B cell (primary cell): ENCODE measurements around the gene FSCN2. TPM values are rescaled to one million over a fixed set of nuclear protein-coding genes. Genes with fewer than 3 reads are reported as not detected.
A peak's percentile ranks its signal among the peaks of the same experiment; 100 is the strongest.

Experiments used
- ATAC-seq: fragments of 200-7000 bp; cut with Tn5 transposase; one replicate; pipeline ENCODE4 v1.10.0; 2021; ENCODE audit warnings: low read depth, mild to moderate bottlenecking, moderate number of reproducible peaks, moderate library complexity
- CTCF ChIA-PET: fragments of 350-600 bp; sonication (Branson Sonifier 250); formaldehyde crosslinking; loops from one replicate; lab custom pipeline; 2021; ENCODE audit warnings: antibody characterized with exemption, inconsistent platforms; lab: Charles Lee
- POLR2A ChIA-PET: fragments of 350-600 bp; sonication (Branson Sonifier 250); formaldehyde crosslinking; loops from one replicate; lab custom pipeline; 2021; ENCODE audit warnings: antibody characterized with exemption; lab: Charles Lee
- DNase-seq: peaks from one replicate; pipeline ENCODE4 v3.0.0; 2013
- H2AFZ ChIP-seq: 2 replicates; pipeline ENCODE4 v1.6.1; 2012; ENCODE audit warnings: mild to moderate bottlenecking, low read depth, low read length; ENCODE audit not compliant: insufficient read depth, poor library complexity, severe bottlenecking
- H3K27ac ChIP-seq, 2 donors: 1 replicate in 1 of 2; 2 replicates in 1 of 2; pipeline ENCODE4 v1.5.1; 2012 to 2013; ENCODE audit warnings: low read length in 2 of 2, mild to moderate bottlenecking in 2 of 2, moderate library complexity in 1 of 2
- H3K27me3 ChIP-seq, 4 experiments: fragments of 200-600 bp in 1 of 4; sonication (generic) in 1 of 4; replicated peaks in 1 of 4; 1 replicate in 2 of 4; 2 replicates in 2 of 4; pipeline versions ENCODE4 v1.6.1 to v1.7.0; 2013 to 2016; ENCODE audit warnings: low read length in 3 of 4, mild to moderate bottlenecking in 2 of 4, mixed read lengths in 1 of 4, moderate library complexity in 1 of 4; ENCODE audit not compliant: insufficient read depth in 4 of 4, control insufficient read depth in 3 of 4; ENCODE audit errors: control extremely low read depth in 1 of 4
- H3K36me3 ChIP-seq, 2 experiments: replicated peaks in 1 of 2; 1 replicate in 1 of 2; 2 replicates in 1 of 2; pipeline versions ENCODE4 v1.6.1 to v1.7.1; 2013; ENCODE audit warnings: low read length in 1 of 2; ENCODE audit not compliant: insufficient read depth in 2 of 2, control insufficient read depth in 1 of 2; ENCODE audit errors: control extremely low read depth in 1 of 2, extremely low read depth in 1 of 2
- H3K4me1 ChIP-seq, 2 donors: fragments of 200-600 bp in 1 of 2; sonication (generic) in 1 of 2; 1 replicate in 1 of 2; 2 replicates in 1 of 2; pipeline versions ENCODE4 v1.5.1 to v1.6.1; 2013 to 2017; ENCODE audit warnings: low read length in 2 of 2; ENCODE audit not compliant: control insufficient read depth in 2 of 2, insufficient read depth in 2 of 2
- H3K4me2 ChIP-seq: replicated peaks from 2 replicates; pipeline ENCODE3; 2012; ENCODE audit warnings: mild to moderate bottlenecking, low read depth, low read length; ENCODE audit not compliant: poor library complexity, severe bottlenecking
- H3K4me3 ChIP-seq, 5 experiments: fragments of 200-600 bp in 1 of 5; sonication (generic) in 1 of 5; 1 replicate in 3 of 5; 2 replicates in 2 of 5; pipeline versions ENCODE4 v1.5.1 to v1.7.0; 2011 to 2016; ENCODE audit warnings: low read length in 4 of 5, mild to moderate bottlenecking in 4 of 5, low read depth in 2 of 5, control low read depth in 1 of 5, moderate library complexity in 1 of 5; ENCODE audit not compliant: insufficient read depth in 1 of 5; ENCODE audit errors: control extremely low read depth in 1 of 5, extremely low read depth in 1 of 5
- H3K79me2 ChIP-seq: fragments of 200-600 bp; sonication (generic); one replicate; pipeline ENCODE4 v1.6.0; 2016; ENCODE audit warnings: low read length; ENCODE audit not compliant: control insufficient read depth, insufficient read depth
- H3K9ac ChIP-seq: fragments of 200-600 bp; sonication (generic); 2 replicates; pipeline ENCODE4 v1.6.1; 2017; ENCODE audit warnings: mild to moderate bottlenecking, low read length, moderate library complexity
- H3K9me3 ChIP-seq, 3 donors: one replicate each; pipeline versions ENCODE4 v1.6.1 to v1.7.1; 2013; ENCODE audit warnings: low read length in 2 of 3; ENCODE audit not compliant: control insufficient read depth in 2 of 3, insufficient read depth in 1 of 3; ENCODE audit errors: control extremely low read depth in 1 of 3
- H4K20me1 ChIP-seq: 2 replicates; pipeline ENCODE4 v1.6.0; 2012; ENCODE audit warnings: mild to moderate bottlenecking, low read length; ENCODE audit not compliant: insufficient read depth, control insufficient read depth, poor library complexity, severe bottlenecking
- H3K27ac Mint-ChIP-seq: one replicate; pipeline ENCODE4 v1.8.0; 2021; ENCODE audit warnings: mixed read lengths
- H3K27me3 Mint-ChIP-seq: one replicate; pipeline ENCODE4 v1.8.0; 2021; ENCODE audit warnings: mixed read lengths
- H3K4me1 Mint-ChIP-seq: one replicate; pipeline ENCODE4 v1.8.0; 2021; ENCODE audit warnings: mixed read lengths
- H3K4me3 Mint-ChIP-seq: one replicate; pipeline ENCODE4 v1.8.0; 2021; ENCODE audit warnings: mixed read lengths
- H3K9me3 Mint-ChIP-seq: one replicate; pipeline ENCODE4 v1.8.0; 2022; ENCODE audit warnings: mixed read lengths; ENCODE audit not compliant: insufficient read depth
- CTCF ChIP-seq: fragments of 200-600 bp; IDR thresholded peaks from one replicate; pipeline ENCODE4 v1.8.0; 2022; ENCODE audit warnings: antibody characterized with exemption, mild to moderate bottlenecking
- EZH2 ChIP-seq: IDR thresholded peaks from 2 replicates; pipeline ENCODE4 v1.6.1; 2012; ENCODE audit warnings: borderline replicate concordance, low read depth, mild to moderate bottlenecking, moderate library complexity, low read length; ENCODE audit not compliant: insufficient read depth, poor library complexity, severe bottlenecking
- WGBS: methylation state at CpG from one replicate; pipeline ENCODE4 v1.1.5; 2013; ENCODE audit warnings: missing lambda C conversion rate; ENCODE audit not compliant: insufficient coverage; 5-methylcytosine and 5-hydroxymethylcytosine counted together
- intact Hi-C: fragments of 100-400 bp; cut with micrococcal nuclease; formaldehyde crosslinking; loops from one replicate; pipeline ENCODE4 v1.10.0; 2022
- polyA plus RNA-seq: library from polyadenylated mRNA; depleted of rRNA; stranded (reverse); fragments of >200 nt; gene quantifications from 2 replicates; pipeline ENCODE4 v1.2.3, GENCODE V29; 2012
- total RNA-seq, 2 donors: library from RNA; stranded (reverse); fragments of 120-200 nt in 1 of 2; gene quantifications; 1 replicate in 1 of 2; 2 replicates in 1 of 2; pipeline versions ENCODE4 v1.2.3 to v1.2.4, GENCODE V29; 2013 to 2022

The FSCN2 gene
- total and polyA plus RNA-seq, 2 donors (not counting 1 experiment from before 2014, with no cell fraction given): 6.3 to 12.0 TPM

DNA sequence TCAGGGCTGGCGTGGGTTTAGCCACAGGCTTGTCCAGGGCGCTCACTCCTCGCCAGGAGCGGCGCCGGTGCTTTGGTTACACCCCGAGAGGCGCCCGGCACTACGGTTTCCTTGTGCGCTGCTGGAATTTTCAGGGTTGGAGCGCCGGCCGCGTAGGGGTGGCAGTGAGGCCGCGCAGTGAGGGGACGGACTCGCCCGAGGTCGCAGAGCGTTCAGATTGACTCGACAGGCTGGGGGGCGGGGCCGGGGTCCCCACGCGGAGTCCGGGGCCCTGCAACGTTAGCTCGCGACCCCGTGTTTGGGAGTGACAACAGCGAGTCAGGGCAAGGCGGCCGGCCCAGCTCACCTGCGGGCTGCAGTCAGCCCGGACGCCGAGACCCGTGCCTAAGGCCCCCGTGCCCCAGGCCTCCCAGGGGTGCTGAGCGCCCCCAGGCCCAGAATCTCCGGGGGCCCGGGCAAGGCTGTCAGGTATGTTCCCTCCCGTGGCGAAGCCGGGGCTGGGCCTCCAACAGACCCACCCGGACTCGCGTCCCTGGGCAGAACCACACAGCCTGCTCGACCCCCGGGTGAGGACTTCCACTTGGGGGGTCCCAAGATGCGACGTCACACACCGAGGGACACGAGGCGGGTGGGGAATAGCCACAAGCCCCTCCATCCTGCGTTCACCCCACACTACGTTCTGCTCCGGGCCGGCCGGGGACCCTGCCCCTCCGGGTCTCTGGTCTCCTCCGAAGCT is 14.3 kb upstream of the FSCN2 start:
- Mint-ChIP-seq H3K4me3 (peak overlapping the region; percentile 84), H3K27ac (peak overlapping the region; percentile 96), H3K9me3 (no peaks in the 10 kb centered on the region), H3K27me3 (no peaks in the 10 kb centered on the region), H3K4me1 (peaks cover 72% of the 10 kb centered on the region)
- DNase-seq (peak; percentile 71), ATAC-seq (no peak)
- peak overlapping the region; percentile 99 for H3K4me2 ChIP-seq
- peaks cover 37% of the 10 kb centered on the region for H4K20me1 ChIP-seq
- peak overlapping the region; percentile 74 for H2AFZ ChIP-seq
- ChIA-PET POLR2A (interaction anchor here (1.4 to 4.8 kb wide), 5 partner anchors 30 to 119 kb away, joined by 3 to 33 read pairs (median 8); partner anchors contain the start of genes BAHCC1 and FAAP100), CTCF (interaction anchor here (1.1 to 2.1 kb wide), 5 partner anchors 9 to 88 kb away, joined by 3 to 7 read pairs (median 3); partner anchors contain the start of gene FAAP100)
- intact Hi-C loops: loop anchor here (1.0 to 10.0 kb wide), 6 partner anchors 23 to 1717 kb away; partner anchors contain the start of genes CBX8, FAAP100, SLC25A10 and SLC38A10
- H3K4me3 ChIP-seq: peak overlapping the region; percentile 40 to 94 (median 73)
- peak overlapping the region; percentile 89 to 97 for H3K27ac ChIP-seq
- peak overlapping the region; percentile 87 for H3K9ac ChIP-seq
- under 1% methylated on average over 64 of the region's 64 CpGs for WGBS
- peaks cover 70% of the 10 kb centered on the region for H3K79me2 ChIP-seq
- TF ChIP-seq CTCF (no peak), EZH2 (no peak)
- H3K4me1 ChIP-seq: peaks cover 53 to 74% of the 10 kb centered on the region in 2 donors
- H3K36me3 ChIP-seq: peaks cover 0 to 39% of the 10 kb centered on the region in 2 experiments
- no peaks in the 10 kb centered on the region for H3K27me3 ChIP-seq
- H3K9me3 ChIP-seq: no peaks in the 10 kb centered on the region

DNA sequence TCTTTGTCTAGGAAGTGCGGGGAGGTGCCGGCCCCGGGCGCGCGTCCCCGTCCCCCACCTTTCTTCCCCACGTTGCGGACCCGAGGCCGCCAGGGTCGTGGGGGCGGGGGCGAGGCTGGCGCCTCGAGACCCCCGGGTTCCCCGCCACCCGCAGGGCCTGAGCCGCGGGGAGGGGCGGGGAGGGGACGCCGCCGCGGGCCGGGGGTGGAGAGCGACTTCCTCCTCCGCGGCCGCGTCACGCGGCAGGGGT is 13.8 kb upstream of the FSCN2 start:
- peak overlapping the region; percentile 99 for H3K4me2 ChIP-seq
- peak overlapping the region; percentile 84 for H3K4me3 Mint-ChIP-seq
- peaks cover 69% of the 10 kb centered on the region for H3K4me1 Mint-ChIP-seq
- ATAC-seq (no peak), DNase-seq (no peak)
- peak overlapping the region; percentile 87 for H3K9ac ChIP-seq
- POLR2A ChIA-PET: interaction anchor here (2.6 to 4.8 kb wide), 2 partner anchors 31 to 37 kb away, joined by 8 to 33 read pairs; partner anchors contain the start of gene FAAP100
- peaks cover 48 to 70% of the 10 kb centered on the region in 2 donors for H3K4me1 ChIP-seq
- H3K27me3 ChIP-seq: no peaks in the 10 kb centered on the region
- H3K27me3 Mint-ChIP-seq: no peaks in the 10 kb centered on the region
- no peaks in the 10 kb centered on the region for H3K9me3 Mint-ChIP-seq
- peak overlapping the region; percentile 96 for H3K27ac Mint-ChIP-seq
- H3K9me3 ChIP-seq: no peaks in the 10 kb centered on the region
- H3K79me2 ChIP-seq: peaks cover 70% of the 10 kb centered on the region
- peak overlapping the region; percentile 89 to 97 for H3K27ac ChIP-seq
- peak overlapping the region; percentile 36 to 94 (median 73) for H3K4me3 ChIP-seq
- 0% methylated on average over 31 of the region's 34 CpGs for WGBS
- H2AFZ ChIP-seq: peak overlapping the region; percentile 74
- CTCF ChIA-PET: interaction anchor here (1.1 to 2.6 kb wide), 3 partner anchors 16 to 87 kb away, joined by 3 to 11 read pairs (median 7); no protein-coding TSS in a partner anchor
- peaks cover 0 to 34% of the 10 kb centered on the region in 2 experiments for H3K36me3 ChIP-seq
- intact Hi-C loops: loop anchor here (1.0 to 10.0 kb wide), 4 partner anchors 23 to 1717 kb away; partner anchors contain the start of genes CBX8 and SLC38A10
- H4K20me1 ChIP-seq: peaks cover 32% of the 10 kb centered on the region
- TF ChIP-seq CTCF (no peak), EZH2 (no peak)
